CD14-positive monocyte (primary cell): ENCODE results near the gene C10orf95. TPM values are rescaled to one million over a fixed set of nuclear protein-coding genes. Genes with fewer than 3 reads are reported as not detected.

Source experiments
- DNase-seq, 3 donors: peaks; one replicate each; pipeline ENCODE4 v3.0.0-alpha.2; 2011 to 2022
- H2AFZ ChIP-seq: 2 replicates; pipeline ENCODE4 v1.6.0; 2012; ENCODE audit warnings: mild to moderate bottlenecking, low read depth, low read length, inconsistent platforms; ENCODE audit not compliant: insufficient read depth, poor library complexity, severe bottlenecking
- H3K27ac ChIP-seq, 2 donors: 1 replicate in 1 of 2; 2 replicates in 1 of 2; pipeline ENCODE4 v1.5.1; 2012 to 2013; ENCODE audit warnings: low read length in 2 of 2, control low read depth in 1 of 2, inconsistent platforms in 1 of 2, low read depth in 1 of 2, mild to moderate bottlenecking in 1 of 2
- H3K27me3 ChIP-seq, 2 donors: one replicate each; pipeline versions ENCODE4 v1.6.0 to v1.6.1; 2011 to 2013; ENCODE audit warnings: low read length in 2 of 2; ENCODE audit not compliant: control insufficient read depth in 2 of 2, insufficient read depth in 2 of 2
- H3K36me3 ChIP-seq, 2 donors: replicated peaks in 1 of 2; 1 replicate in 1 of 2; 2 replicates in 1 of 2; pipeline versions ENCODE4 v1.5.1 to v1.6.1; 2012 to 2013; ENCODE audit warnings: low read length in 2 of 2, control low read depth in 1 of 2, inconsistent platforms in 1 of 2, mild to moderate bottlenecking in 1 of 2; ENCODE audit not compliant: insufficient read depth in 2 of 2, control insufficient read depth in 1 of 2
- H3K4me1 ChIP-seq, 2 donors: 1 replicate in 1 of 2; 2 replicates in 1 of 2; pipeline versions ENCODE4 v1.5.1 to v1.6.1; 2012 to 2013; ENCODE audit warnings: low read length in 2 of 2, control low read depth in 1 of 2, inconsistent platforms in 1 of 2, mild to moderate bottlenecking in 1 of 2, moderate library complexity in 1 of 2; ENCODE audit not compliant: insufficient read depth in 2 of 2, control insufficient read depth in 1 of 2
- H3K4me2 ChIP-seq: replicated peaks from 2 replicates; pipeline ENCODE3; 2012; ENCODE audit warnings: low read length, moderate library complexity, mild to moderate bottlenecking; ENCODE audit not compliant: poor library complexity, severe bottlenecking; ENCODE audit errors: extremely low read depth
- H3K4me3 ChIP-seq, 3 experiments: fragments of 200-600 bp in 1 of 3; sonication (generic) in 1 of 3; replicated peaks in 1 of 3; 1 replicate in 2 of 3; 2 replicates in 1 of 3; pipeline ENCODE4 v1.5.1; 2011 to 2013; ENCODE audit warnings: low read length in 3 of 3, mild to moderate bottlenecking in 3 of 3, control low read depth in 2 of 3, low read depth in 2 of 3, inconsistent platforms in 1 of 3, moderate library complexity in 1 of 3
- H3K79me2 ChIP-seq: 2 replicates; pipeline ENCODE4 v1.6.0; 2012; ENCODE audit warnings: mild to moderate bottlenecking, control low read depth, inconsistent platforms, low read length, moderate library complexity; ENCODE audit not compliant: insufficient read depth
- H3K9ac ChIP-seq: 2 replicates; pipeline ENCODE4 v1.6.0; 2017; ENCODE audit warnings: low read length, mild to moderate bottlenecking; ENCODE audit not compliant: insufficient read depth, poor library complexity, severe bottlenecking
- H3K9me3 ChIP-seq, 2 donors: replicated peaks in 1 of 2; 1 replicate in 1 of 2; 2 replicates in 1 of 2; pipeline versions ENCODE4 v1.5.1 to v1.6.1; 2012 to 2013; ENCODE audit warnings: low read length in 2 of 2, control low read depth in 1 of 2; ENCODE audit not compliant: control insufficient read depth in 1 of 2, insufficient read depth in 1 of 2
- H4K20me1 ChIP-seq: 2 replicates; pipeline ENCODE4 v1.6.0; 2012; ENCODE audit warnings: mild to moderate bottlenecking, low read length, control low read depth, moderate library complexity; ENCODE audit not compliant: insufficient read depth
- H3K27ac Mint-ChIP-seq, 7 donors: one replicate each; pipeline ENCODE4 v1.8.0; 2020; ENCODE audit warnings: mild to moderate bottlenecking in 7 of 7, mixed read lengths in 7 of 7, moderate library complexity in 6 of 7, inconsistent platforms in 2 of 7
- H3K27me3 Mint-ChIP-seq, 3 donors: one replicate each; pipeline ENCODE4 v1.8.0; 2021 to 2022; ENCODE audit warnings: low read depth in 3 of 3, mild to moderate bottlenecking in 3 of 3, mixed read lengths in 3 of 3, moderate library complexity in 3 of 3, inconsistent platforms in 1 of 3
- H3K36me3 Mint-ChIP-seq, 2 donors: one replicate each; pipeline ENCODE4 v1.8.0; 2020; ENCODE audit warnings: mixed read lengths in 2 of 2, inconsistent platforms in 1 of 2, mild to moderate bottlenecking in 1 of 2
- H3K4me1 Mint-ChIP-seq: one replicate; pipeline ENCODE4 v1.8.0; 2020; ENCODE audit warnings: mild to moderate bottlenecking, mixed read lengths
- H3K4me3 Mint-ChIP-seq, 2 donors: one replicate each; pipeline ENCODE4 v1.8.0; 2020; ENCODE audit warnings: mild to moderate bottlenecking in 2 of 2, mixed read lengths in 2 of 2, moderate library complexity in 1 of 2
- H3K9me3 Mint-ChIP-seq, 7 donors: one replicate each; pipeline ENCODE4 v1.8.0; 2020 to 2022; ENCODE audit warnings: mixed read lengths in 7 of 7, mild to moderate bottlenecking in 6 of 7, moderate library complexity in 6 of 7, inconsistent platforms in 2 of 7
- CTCF ChIP-seq: fragments of 200-600 bp; IDR thresholded peaks from one replicate; pipeline ENCODE4 v1.8.0; 2022; ENCODE audit warnings: antibody characterized with exemption, mild to moderate bottlenecking
- WGBS: methylation state at CpG from one replicate; pipeline ENCODE4 v1.1.5; 2013; ENCODE audit warnings: missing lambda C conversion rate; ENCODE audit not compliant: insufficient coverage; 5-methylcytosine and 5-hydroxymethylcytosine counted together
- intact Hi-C, 2 donors: fragments of 100-400 bp; cut with micrococcal nuclease; formaldehyde crosslinking; loops; one replicate each; pipeline versions ENCODE4 v1.15.0 to v1.15.1; 2023
- polyA plus RNA-seq, 3 donors: library from polyadenylated mRNA; depleted of rRNA in 1 of 3; unstranded in 2 of 3; stranded (reverse) in 1 of 3; fragments of 300-500 nt in 2 of 3; fragments of >200 nt in 1 of 3; fragmentation: Illumina TruSeq in 2 of 3; gene quantifications; 1 replicate in 2 of 3; 2 replicates in 1 of 3; pipeline ENCODE4 v1.2.3, GENCODE V29; 2012 to 2021

The C10orf95 gene
- polyA plus RNA-seq, 3 donors, result 0.27 TPM; not detected in 2

GRCh38 chr10:102424916-102425315, 26.4 kb downstream of the C10orf95 start:
- Mint-ChIP-seq H3K4me3 (no peak overlapping the region), H3K27me3 (peaks cover 0 to under 1% (median 0%) of the 10 kb centered on the region in 3 donors), H3K4me1 (peaks cover 23% of the 10 kb centered on the region), H3K36me3 (peaks cover 30 to 38% of the 10 kb centered on the region in 2 donors), H3K9me3 (no peaks in the 10 kb centered on the region), H3K27ac (peak overlapping the region in 1 of 7 donors; percentile 25)
- Histone ChIP-seq H3K79me2 (peaks cover 18% of the 10 kb centered on the region), H3K4me3 (no peak overlapping the region), H3K27ac (no peak overlapping the region), H2AFZ (no peak overlapping the region), H3K4me2 (no peak overlapping the region), H4K20me1 (peaks cover 31% of the 10 kb centered on the region), H3K9me3 (no peaks in the 10 kb centered on the region), H3K9ac (no peak overlapping the region), H3K27me3 (no peaks in the 10 kb centered on the region), H3K36me3 (peaks cover 21 to 22% of the 10 kb centered on the region in 2 donors), H3K4me1 (peaks cover 24 to 29% of the 10 kb centered on the region in 2 donors)
- DNase-seq, result no peak
- 100% methylated on average over 4 of the region's 6 CpGs for WGBS
- no peak for TF ChIP-seq CTCF
- intact Hi-C loops, result loop anchor here in 1 of 2 donors (5.0 kb wide), 1 partner anchor 37 kb away; no protein-coding TSS in a partner anchor

- no peak for DNase-seq
- no peak overlapping the region for H2AFZ ChIP-seq
- Mint-ChIP-seq H3K36me3 (peaks cover 30 to 38% of the 10 kb centered on the region in 2 donors), H3K27me3 (peaks cover 3 to 8% (median 3%) of the 10 kb centered on the region in 3 donors), H3K27ac (no peak overlapping the region), H3K4me1 (peaks cover 30% of the 10 kb centered on the region), H3K4me3 (no peak overlapping the region), H3K9me3 (peaks cover 0 to 3% (median under 1%) of the 10 kb centered on the region in 7 donors)
- 88% methylated on average over 8 of the region's 9 CpGs for WGBS
- peaks cover 18% of the 10 kb centered on the region for H3K79me2 ChIP-seq
- peaks cover 31% of the 10 kb centered on the region for H4K20me1 ChIP-seq
- intact Hi-C loops, result loop anchor here in 1 of 2 donors (5.0 kb wide), 1 partner anchor 38 kb away; no protein-coding TSS in a partner anchor
- H3K27ac ChIP-seq, result no peak overlapping the region
- H3K36me3 ChIP-seq, result peaks cover 21 to 22% of the 10 kb centered on the region in 2 donors
- H3K9me3 ChIP-seq, result no peaks in the 10 kb centered on the region
- H3K4me2 ChIP-seq, result no peak overlapping the region
- no peak overlapping the region for H3K9ac ChIP-seq
- H3K4me3 ChIP-seq, result no peak overlapping the region
- H3K4me1 ChIP-seq, result peaks cover 31 to 37% of the 10 kb centered on the region in 2 donors
- no peak for TF ChIP-seq CTCF
- peaks cover 2% of the 10 kb centered on the region in 2 donors for H3K27me3 ChIP-seq
Observed at GRCh38 chr10:102424145-102424544, 27.2 kb downstream of the C10orf95 start.
